ENCODE measurements around the gene INPP4A. TPM values are rescaled to one million over a fixed set of nuclear protein-coding genes. Genes with fewer than 3 reads are reported as not detected.

Gene INPP4A
- total and polyA plus RNA-seq, 10 of the 15 experiments (the other 5 are each of a cell fraction or from before 2014, with no cell fraction given) = 4.7 to 62.3 (median 36.9) TPM

GRCh38 chr2:98565286-98565860, 120.7 kb downstream of the INPP4A start:
- ChIA-PET SMC1A (ENCODE audit: uncharacterized antibody, unreplicated experiment) (no interaction called here), CTCF (no interaction called here), POLR2A (no interaction called here), RAD21 (ENCODE audit: unreplicated experiment) (no interaction called here)
- DNase-seq (ENCODE audit: low read depth, low spot score) (no peak), ATAC-seq (no peak), FAIRE-seq (no peak)
- no peaks in the 10 kb centered on the region for H3K4me1 ChIP-seq (ENCODE audit: control insufficient read depth, insufficient read depth, low read length)
- H3K27ac ChIP-seq (ENCODE audit: control insufficient read depth, insufficient read depth) = no peak overlapping the region
- H3K4me3 ChIP-seq = no peak overlapping the region
- no peak for TF ChIP-seq MTA3 (IDR thresholded peaks at IDR 0.05; ENCODE audit: borderline replicate concordance, low read length)
- TF ChIP-seq CHD2 (IDR thresholded peaks at IDR 0.05; ENCODE audit: borderline replicate concordance, low read depth, low read length) = no peak
- TF ChIP-seq ZNF384 (IDR thresholded peaks at IDR 0.05; ENCODE audit: borderline replicate concordance, low read depth, low read length) = no peak
- TF ChIP-seq NR2C1 (IDR thresholded peaks at IDR 0.05) = no peak
- TF ChIP-seq CBX5 (IDR thresholded peaks at IDR 0.05; ENCODE audit: low read depth) = no peak
- TF ChIP-seq ZBTB4 (CRISPR knock-in tag; IDR thresholded peaks at IDR 0.05) = no peak
- TF ChIP-seq ETV6 (conservative IDR thresholded peaks at IDR 0.05 in 1 of 2, IDR thresholded peaks at IDR 0.05 in 1 of 2; ENCODE audit: borderline replicate concordance in 1 of 2, low read depth in 1 of 2) = no peak
- TF ChIP-seq SUPT20H (IDR thresholded peaks at IDR 0.05; ENCODE audit: borderline replicate concordance, control insufficient read depth, low read depth, low read length) = no peak
- TF ChIP-seq RELB (IDR thresholded peaks at IDR 0.05; ENCODE audit: low read depth) = no peak
- TF ChIP-seq TAF1 (IDR thresholded peaks at IDR 0.05; ENCODE audit: borderline replicate concordance, low read depth, low read length) = no peak
- TF ChIP-seq PAX5 (IDR thresholded peaks at IDR 0.05; ENCODE audit: borderline replicate concordance, low read depth, low read length) = no peak
- no peak for TF ChIP-seq E4F1 (IDR thresholded peaks at IDR 0.05; ENCODE audit: borderline replicate concordance, partially characterized antibody)
- TF ChIP-seq PML (IDR thresholded peaks at IDR 0.05; ENCODE audit: low read length) = no peak
- TF ChIP-seq YY1 (IDR thresholded peaks at IDR 0.05; ENCODE audit: low read depth, low read length) = no peak
- no peak for TF ChIP-seq NR2C2 (IDR thresholded peaks at IDR 0.05; ENCODE audit: borderline replicate concordance, control insufficient read depth, insufficient read length, low read depth)
- TF ChIP-seq ZNF24 (IDR thresholded peaks at IDR 0.05) = no peak
- TF ChIP-seq ZZZ3 (IDR thresholded peaks at IDR 0.05; ENCODE audit: control insufficient read depth, insufficient read length, low read depth) = no peak
- H3K27me3 ChIP-seq (replicated peaks in 1 of 2; ENCODE audit: control insufficient read depth in 2 of 2, insufficient read depth in 2 of 2, low read length in 1 of 2) = no peaks in the 10 kb centered on the region
- H3K36me3 ChIP-seq (ENCODE audit: control insufficient read depth in 2 of 2, insufficient read depth in 2 of 2, low read length in 1 of 2) = peaks cover 53 to 68% of the 10 kb centered on the region in 2 experiments
- no peaks in the 10 kb centered on the region for H3K9me3 ChIP-seq (replicated peaks; ENCODE audit: control insufficient read depth, insufficient read depth, low read length)
- H3K79me2 ChIP-seq (ENCODE audit: control insufficient read depth, insufficient read depth, low read length) = no peaks in the 10 kb centered on the region
- in situ Hi-C loops (cut with MboI) (no loop called here), intact Hi-C loops (cut with micrococcal nuclease; ENCODE audit: unreplicated experiment) (no loop called here)
- H3K9ac ChIP-seq (ENCODE audit: control insufficient read depth, insufficient read depth, low read length) = no peak overlapping the region
- 94% methylated on average over 9 of the region's 9 CpGs for WGBS (ENCODE audit: insufficient coverage, insufficient replicate concordance, low lambda C conversion rate, missing lambda C conversion rate)
- H4K20me1 ChIP-seq (ENCODE audit: control insufficient read depth, insufficient read depth) = no peaks in the 10 kb centered on the region
- no TSS peak for BruUV-seq (replicated peaks)
- H2AFZ ChIP-seq (ENCODE audit: control insufficient read depth, low read depth, low read length) = no peak overlapping the region
- H3K4me2 ChIP-seq (ENCODE audit: control insufficient read depth, insufficient read depth) = no peak overlapping the region

Data from GM12878 (cell line).